AG09309 (cell line): ENCODE results near the gene COA1.
"Not testable (repeated sequence)": the region's sequence is repeated elsewhere in the genome, so short reads cannot be mapped to it uniquely, and the experiment has no call there.

Experiments
- DNase-seq: peaks from one replicate; pipeline ENCODE4 v3.0.0-alpha.2; 2010; ENCODE audit warnings: low read depth
- H3K4me3 ChIP-seq: 2 replicates; pipeline ENCODE4 v1.5.1; 2011; ENCODE audit warnings: mild to moderate bottlenecking, low read depth, low read length, moderate library complexity; ENCODE audit not compliant: control insufficient read depth
- TF ChIP-seq, protein P1 (sequence below): IDR thresholded peaks from 2 replicates; pipeline ENCODE4 v1.5.1; 2011; ENCODE audit warnings: mild to moderate bottlenecking, low read depth, low read length, inconsistent platforms; ENCODE audit not compliant: insufficient read depth, control insufficient read depth; ENCODE audit errors: missing control alignments

COA1 gene

DNA sequence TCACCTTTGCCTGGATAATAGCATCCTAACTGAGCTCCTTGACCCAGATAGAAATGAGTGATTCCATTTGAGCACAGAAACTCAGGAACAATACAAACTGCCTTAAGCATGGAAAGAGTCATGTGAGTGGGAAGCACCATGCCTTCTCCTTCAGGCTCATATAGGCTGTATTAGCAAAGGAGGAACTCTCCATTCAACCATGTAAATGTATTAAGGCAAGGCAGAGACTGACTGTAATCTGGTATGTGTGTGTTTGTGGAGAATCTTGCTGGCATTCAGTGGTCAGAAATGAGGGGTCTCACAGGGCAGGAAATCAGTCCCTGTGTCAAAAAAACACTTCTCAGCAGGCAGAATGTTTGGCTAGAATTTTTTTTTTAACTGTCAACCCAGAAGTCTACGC is 40.2 kb downstream of the COA1 start:
- TF ChIP-seq, protein P1, sequence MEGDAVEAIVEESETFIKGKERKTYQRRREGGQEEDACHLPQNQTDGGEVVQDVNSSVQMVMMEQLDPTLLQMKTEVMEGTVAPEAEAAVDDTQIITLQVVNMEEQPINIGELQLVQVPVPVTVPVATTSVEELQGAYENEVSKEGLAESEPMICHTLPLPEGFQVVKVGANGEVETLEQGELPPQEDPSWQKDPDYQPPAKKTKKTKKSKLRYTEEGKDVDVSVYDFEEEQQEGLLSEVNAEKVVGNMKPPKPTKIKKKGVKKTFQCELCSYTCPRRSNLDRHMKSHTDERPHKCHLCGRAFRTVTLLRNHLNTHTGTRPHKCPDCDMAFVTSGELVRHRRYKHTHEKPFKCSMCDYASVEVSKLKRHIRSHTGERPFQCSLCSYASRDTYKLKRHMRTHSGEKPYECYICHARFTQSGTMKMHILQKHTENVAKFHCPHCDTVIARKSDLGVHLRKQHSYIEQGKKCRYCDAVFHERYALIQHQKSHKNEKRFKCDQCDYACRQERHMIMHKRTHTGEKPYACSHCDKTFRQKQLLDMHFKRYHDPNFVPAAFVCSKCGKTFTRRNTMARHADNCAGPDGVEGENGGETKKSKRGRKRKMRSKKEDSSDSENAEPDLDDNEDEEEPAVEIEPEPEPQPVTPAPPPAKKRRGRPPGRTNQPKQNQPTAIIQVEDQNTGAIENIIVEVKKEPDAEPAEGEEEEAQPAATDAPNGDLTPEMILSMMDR = no peak
- no peak for DNase-seq
- no peak overlapping the region for H3K4me3 ChIP-seq

DNA sequence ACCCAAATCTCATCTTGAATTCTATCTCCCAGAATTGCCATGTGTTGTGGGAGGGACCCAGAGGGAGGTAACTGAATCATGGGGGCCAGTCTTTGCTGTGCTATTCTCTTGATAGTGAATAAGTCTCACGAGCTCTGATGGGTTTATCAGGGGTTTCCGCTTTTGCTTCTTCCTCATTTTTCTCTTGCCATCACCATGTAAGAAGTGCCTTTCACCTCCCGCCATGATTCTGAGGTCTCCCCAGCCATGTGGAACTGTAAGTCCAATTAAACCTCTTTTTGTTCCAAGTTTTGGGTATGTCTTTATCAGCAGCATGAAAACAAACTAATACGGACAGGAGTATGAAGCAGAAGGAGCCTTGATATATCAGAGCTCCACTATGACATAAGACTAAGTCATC is 41.5 kb downstream of the COA1 start:
- not testable (repeated sequence) for H3K4me3 ChIP-seq, DNase-seq

DNA sequence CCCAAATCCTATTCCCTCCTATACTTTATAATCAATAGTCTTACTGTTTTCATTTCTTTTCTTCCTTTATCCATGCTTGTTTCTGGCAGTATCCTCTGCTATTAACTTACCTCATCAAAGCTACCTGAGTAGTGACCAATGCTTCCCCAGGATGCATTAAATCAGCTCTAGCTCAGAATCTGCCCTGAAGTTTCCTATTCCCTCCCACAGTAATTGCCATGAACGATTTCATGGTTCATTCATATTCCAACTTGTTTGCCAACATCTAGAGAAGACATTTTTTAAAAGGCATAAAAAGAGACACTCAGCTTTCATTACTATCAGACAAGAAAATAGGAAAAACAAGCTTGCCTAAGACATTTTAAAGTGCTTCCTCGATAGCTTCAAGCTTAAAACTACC is 42.3 kb downstream of the COA1 start:
- no peak for DNase-seq
- TF ChIP-seq, protein P1 = no peak
- H3K4me3 ChIP-seq = no peak overlapping the region

DNA sequence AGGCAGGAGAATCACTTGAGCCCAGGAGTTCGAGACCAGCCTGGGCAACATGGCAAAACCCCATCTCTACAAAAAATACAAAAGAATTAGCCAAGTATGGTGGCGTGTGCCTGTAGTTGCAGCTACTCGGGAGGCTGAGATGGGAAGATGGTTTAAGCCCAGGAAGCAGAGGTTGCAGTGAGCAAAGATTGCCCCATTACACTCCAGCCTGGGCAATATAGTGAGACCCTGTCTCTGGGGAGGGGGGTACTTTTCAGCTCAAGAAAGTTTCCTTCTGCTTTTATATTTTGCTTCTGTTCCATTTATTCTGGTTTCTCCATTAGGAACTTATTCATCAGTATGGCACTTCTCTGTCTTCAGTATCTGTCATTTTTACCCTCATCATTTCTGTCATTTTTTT is 48.6 kb downstream of the COA1 start:
- TF ChIP-seq, protein P1 = no peak
- DNase-seq = no peak
- H3K4me3 ChIP-seq = no peak overlapping the region

DNA sequence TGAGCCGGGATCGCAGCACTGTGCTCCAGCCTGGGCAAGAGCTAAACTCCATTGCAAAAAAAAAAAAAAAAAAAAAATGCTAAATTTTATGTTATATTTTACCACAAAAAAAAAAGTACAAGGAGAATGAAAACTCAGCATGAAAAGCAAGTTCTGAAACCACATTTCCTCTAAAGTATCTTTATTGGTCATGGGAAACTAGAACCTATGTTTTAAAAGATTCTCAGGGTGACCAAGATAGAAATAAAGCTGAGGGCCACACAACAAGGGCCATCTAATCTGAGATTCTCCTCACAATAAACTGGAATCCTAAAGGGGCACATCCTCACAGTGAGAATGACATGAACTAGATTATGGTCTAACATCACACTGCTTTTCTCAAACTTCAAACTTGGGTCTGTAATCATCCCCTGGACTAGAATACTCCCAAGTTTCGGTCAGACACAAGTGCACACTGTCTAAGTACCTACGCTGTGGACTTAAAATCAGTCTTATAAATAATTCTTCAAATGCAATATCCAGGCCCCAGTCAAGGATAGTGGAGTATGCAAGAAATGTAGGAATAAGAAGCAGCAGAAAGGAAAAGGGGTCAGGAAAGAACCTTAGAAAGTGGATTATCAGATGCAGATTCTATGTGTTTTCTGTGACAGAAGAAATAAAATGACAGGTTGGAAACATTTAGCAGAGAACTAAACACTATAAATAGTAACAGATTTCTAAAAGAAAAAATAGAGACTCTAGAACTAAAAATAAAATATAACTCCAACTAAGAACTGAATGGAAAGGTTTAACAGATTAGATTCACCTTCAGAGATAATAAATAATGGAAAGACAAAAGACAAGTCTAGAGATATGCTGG is 49.9 kb downstream of the COA1 start:
- TF ChIP-seq, protein P1 = no peak
- no peak for DNase-seq
- H3K4me3 ChIP-seq = no peak overlapping the region

DNA sequence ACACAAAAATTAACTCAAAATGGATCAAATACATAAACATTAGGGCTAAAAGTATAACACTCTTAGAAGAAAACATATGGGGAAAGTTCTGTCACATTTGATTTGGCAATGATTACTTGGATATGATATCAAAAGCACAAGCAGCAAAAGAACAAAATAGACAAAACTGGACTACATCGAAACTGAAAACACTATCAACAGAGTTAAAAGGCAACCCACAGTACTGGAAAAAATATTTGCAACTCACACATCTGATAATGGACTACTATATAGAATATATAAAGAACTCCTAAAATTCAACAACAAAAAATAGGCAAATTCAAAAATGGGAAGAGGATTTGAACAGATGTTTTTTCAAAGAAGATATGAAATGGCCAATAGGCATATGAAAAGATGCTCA is 51.0 kb downstream of the COA1 start:
- H3K4me3 ChIP-seq = no peak overlapping the region
- no peak for DNase-seq
- TF ChIP-seq, protein P1 = no peak

DNA sequence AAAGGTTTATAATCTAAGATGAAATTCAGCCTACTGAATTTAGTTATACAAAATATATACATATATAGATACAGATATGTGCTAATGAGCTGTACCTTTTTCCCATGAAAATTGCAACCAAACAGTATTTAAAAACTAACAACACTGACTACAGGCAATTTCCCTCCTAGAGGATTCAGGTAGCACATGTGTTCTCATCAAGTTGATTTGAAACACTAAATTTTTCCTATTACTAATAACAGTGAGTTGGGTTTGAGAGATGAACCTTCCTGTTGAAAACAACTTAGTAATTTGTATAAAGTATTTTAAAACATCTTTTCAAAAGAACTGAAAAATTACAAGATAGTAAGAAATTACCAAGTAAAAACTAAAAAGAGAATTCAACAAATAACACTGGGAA is 51.5 kb downstream of the COA1 start:
- DNase-seq = no peak
- H3K4me3 ChIP-seq = no peak overlapping the region
- TF ChIP-seq, protein P1 = no peak
